DMS153 (cell line): ENCODE data around the gene ITGA8.
"Not testable (repeated sequence)": the region's sequence is repeated elsewhere in the genome, so short reads cannot be mapped to it uniquely, and the experiment has no call there.

Experiments
- DNase-seq: peaks from one replicate; lab custom pipeline; 2025; lab: John Stamatoyannopoulos, UW

The ITGA8 gene

DNA sequence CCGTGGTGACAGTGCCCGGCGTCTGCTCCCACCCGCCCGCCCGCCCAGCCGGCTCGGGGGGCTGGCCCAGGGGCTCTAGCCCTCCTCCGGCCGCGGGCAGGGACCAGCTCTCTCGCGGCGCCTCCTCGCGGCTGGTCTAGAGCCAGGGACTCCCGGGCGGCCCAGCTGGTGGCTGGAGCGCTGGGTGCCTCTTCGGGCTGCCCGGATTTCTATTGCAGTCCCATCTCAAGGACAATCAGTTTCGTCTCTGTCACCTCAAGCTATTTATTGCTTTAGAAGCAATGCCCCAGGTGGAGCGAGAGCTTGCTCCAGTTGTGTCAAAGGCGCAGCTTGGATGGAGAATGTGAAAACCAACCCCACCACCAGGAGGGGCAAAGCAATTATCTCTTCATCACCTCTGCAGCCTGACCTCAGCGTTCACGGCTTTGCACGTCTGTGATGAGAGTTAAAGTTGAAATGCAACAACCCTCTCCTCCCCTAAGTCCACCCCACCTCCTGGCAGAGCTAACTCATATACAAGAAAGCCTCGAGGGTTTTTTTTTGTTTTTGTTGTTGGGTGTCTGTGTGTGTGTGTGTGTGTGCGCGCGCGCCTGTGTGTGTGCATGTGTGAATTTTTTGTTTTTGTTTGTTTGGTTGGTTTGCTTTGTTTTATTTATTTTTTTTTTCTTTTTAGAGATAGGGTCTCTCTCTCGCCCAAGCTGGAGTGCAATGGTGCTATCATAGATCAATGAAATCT lies at the start of gene ITGA8:
Gene ITGA8 (minus strand): TSS at position 24 of the 736 bp plus-strand sequence. CDS start 151 bp downstream, outside the sequence.
- no peak for DNase-seq

DNA sequence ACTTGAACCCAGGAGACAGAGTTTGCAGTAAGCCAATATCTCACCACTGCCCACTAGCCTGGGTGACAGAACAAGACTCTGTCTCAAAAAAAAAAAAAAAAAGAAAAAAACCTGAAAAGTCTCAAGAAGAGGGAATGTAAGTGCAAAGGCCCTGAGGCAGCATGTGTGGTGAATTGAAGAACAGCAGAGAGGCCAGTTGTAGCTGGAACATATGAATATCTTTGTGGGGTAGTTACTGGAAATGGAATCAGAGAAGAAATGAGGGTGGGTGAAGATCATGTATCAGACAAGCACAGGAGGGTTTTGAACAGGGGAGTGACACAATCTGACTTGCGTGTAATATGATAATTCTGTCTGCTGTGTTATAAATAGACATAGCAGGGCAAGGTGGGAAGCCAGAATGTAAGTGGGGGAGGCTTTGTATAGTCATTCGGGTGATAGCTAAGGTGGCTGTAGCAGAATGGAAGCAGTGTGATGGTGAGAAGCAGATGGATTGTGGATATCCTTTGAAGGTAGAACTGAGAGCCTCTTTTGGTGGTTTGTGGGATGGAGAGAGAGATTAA lies 45.3 kb upstream of the ITGA8 start:
- DNase-seq = no peak

DNA sequence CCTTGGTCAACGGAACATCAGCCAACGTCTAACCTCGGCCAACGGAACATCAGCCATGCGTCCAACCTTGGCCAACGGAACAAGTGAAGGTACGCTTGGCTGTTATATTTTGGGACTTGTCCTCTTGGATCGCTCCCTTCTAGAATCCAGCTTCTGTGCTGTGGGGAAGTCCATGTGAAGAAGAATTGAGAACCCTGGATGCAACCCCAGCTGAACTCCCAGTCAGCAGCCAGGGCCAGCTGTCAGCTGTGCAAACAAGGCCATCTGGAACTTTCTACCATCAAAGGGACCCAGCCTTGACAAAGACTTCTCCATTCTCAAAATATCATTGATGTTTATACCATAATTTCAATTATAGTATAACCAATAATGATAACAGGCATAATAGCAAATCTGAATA lies 43.3 kb upstream of the ITGA8 start:
- DNase-seq = no peak

DNA sequence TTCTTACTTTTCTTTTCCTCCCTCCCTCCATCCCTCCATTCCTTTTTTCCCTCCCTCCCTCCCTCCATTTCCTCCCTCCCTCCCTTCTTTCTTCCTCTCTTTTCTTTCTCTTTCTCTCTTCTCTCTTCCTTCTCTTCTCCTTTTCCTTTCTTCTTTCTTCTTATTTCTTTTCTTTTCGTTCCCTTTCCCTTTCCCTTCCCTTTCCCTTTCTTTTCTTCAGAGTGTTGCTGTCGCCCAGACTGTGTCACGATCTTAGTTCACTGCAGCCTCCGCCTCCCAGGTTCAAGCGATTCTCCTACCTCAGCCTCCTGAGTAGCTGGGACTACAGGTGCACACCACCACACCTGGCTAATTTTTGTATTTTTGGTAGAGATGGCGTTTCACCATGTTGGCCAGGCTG lies 42.5 kb upstream of the ITGA8 start:
- not testable (repeated sequence) for DNase-seq

DNA sequence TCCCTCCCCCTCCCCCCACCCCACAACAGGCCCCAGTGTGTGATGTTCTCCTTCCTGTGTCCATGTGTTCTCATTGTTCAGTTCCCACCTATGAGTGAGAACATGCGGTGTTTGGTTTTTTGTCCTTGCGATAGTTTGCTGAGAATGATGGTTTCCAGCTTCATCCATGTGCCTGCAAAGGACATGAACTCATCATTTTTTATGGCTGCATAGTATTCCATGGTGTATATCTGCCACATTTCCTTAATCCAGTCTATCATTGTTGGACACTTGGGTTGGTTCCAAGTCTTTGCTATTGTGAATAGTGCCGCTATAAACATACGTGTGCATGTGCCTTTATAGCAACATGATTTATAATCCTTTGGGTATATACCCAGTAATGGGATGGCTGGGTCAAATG lies 41.5 kb upstream of the ITGA8 start:
- DNase-seq = not testable (repeated sequence)

DNA sequence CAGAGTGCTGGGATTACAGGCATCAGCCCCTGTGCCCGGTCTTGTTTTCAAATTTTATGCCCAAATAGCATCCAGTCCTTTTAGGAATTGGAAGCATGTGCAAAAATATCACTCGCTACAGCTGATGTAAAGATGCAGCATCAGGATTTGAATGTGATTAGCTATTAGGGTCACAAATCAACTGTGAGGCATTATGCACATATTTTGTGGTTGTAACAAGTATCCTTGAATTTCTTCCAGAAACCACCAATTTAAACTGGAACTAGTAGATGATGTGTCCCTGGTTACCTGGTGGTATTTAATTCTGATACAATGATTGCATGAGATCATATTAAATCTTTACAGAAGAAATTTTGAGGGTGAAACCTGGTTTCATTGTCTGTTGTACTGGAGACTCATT lies 41.0 kb upstream of the ITGA8 start:
- DNase-seq = no peak

DNA sequence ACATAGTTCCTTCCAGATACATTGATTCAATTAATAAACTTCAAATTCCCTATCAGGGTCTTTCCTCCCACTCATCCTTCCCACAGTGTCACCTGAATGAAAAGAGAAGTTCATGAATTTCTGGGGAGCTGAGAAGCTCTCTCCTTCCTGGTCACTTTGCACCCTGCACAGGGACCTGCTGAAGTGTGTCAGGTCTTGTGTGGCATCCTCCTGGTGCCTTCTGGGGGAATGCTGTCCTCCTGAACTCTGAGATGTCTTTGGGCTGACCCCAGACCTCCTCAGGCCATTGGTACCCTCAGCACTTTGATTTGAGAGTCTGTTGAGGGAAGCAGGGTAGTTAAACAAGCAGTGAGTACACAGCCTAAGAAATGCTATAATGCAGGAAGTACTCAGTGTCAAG lies 39.5 kb upstream of the ITGA8 start:
- no peak for DNase-seq

DNA sequence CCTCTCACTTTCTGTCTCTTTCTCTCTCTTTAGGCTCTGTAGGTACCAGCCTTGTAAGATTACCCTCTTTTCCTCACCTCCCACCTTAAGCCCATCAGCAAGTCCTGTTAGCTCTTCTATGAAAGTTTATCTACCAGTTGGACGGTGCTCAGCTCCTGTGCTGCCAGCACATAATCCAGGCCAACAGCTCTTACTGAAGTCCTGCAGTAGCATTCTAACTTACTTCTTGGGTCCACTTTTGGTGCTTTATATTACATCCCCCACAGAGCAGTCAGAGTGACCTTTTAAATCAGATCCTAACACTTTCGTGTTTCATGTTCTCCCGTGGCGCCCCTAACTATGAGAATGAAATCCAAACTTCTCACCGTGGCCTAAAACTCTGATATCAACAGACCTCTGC lies 38.9 kb upstream of the ITGA8 start:
- DNase-seq = no peak

DNA sequence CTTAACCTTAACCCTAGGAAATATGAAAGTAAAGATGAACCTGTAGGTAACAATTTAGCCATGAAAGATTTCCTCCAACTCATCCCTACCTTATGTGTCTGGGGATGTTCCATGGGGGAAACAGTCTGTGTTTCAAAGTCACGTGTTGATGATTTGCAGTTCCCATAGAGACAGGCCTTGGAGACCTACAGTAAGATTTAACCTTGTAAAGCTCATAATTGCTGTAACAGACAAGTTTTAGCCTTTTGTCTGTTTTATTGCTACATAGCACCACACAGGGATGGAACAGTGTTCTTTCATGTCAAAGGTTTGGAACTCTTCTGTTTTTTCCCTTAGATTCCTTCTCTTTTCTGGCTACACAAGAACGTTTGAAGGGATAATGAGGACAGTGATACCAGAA lies 35.2 kb upstream of the ITGA8 start:
- DNase-seq = no peak

DNA sequence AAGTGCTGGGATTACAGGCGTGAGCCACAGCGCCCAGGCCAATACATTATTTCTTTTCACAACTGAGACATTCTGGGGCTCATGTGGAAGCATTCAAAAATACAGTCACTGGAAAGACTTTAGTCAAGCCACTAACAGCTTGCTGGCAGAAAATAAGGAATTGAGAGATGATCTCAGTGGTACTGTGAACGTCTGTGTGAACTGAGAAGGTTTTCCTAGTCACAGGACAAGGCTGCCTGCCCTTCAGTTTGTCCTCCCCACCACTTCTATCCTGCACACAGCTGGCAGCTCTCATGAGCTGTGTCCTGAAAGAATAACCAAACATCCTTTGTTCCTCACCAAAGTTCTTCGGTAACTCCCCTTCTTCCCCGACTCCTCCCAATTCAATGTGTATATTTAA lies 31.3 kb upstream of the ITGA8 start:
- DNase-seq = no peak

DNA sequence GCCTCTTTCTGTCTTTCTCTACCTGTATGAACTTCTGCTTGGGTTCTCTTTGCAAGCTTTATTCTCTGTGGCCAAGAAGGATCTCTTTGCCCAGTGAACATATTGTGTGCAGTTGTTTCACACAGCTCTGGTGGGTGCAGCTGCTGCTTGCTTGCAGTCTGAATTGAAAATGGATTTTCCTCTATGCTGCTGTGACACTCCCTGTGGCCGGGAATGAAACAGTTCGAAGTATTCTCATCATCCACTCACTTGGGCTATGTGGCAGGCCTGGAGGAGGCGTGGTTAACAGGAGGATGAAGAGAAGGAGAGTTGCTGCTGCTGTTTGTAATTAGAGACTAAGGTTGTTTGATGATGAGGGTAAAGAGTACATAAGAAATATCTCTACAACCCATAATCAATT lies 28.4 kb upstream of the ITGA8 start:
- DNase-seq = no peak

DNA sequence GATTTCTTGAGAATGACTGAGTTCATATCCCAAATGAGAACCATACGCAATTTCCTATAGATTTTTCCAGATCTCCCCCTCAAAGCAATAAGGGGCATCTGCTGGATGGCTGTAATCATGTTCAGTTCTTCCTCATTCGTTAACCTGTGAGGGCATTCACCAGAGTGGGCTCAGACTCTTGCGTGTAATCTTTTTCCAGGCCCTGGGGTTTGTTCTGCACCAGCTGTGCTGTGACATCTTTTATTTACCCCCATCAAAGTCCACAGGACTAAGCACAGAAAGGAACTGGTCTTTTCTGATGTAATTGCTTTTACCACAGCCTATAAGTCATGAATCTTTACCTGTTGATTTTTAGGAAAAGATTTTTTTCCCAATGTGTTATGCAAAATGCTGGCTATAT lies 27.9 kb upstream of the ITGA8 start:
- no peak for DNase-seq

DNA sequence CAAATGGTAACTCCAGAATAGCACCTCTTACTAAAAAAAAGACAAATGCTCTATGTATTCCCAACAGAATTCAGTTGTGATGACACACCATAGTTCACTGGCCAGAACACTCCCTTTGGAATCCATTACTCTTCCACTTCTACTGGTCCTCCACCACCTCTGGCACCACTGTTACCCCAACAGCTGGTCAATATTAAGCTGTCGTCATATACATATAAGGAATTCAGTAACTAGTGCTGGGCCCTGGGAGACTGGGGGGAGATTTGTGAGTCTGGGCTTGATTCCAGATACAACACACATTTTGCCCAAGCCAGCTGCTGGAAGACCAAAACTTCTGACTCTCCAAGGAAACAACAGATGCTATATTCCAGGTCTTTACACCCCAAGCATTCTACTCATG lies 26.0 kb upstream of the ITGA8 start:
- DNase-seq = no peak

DNA sequence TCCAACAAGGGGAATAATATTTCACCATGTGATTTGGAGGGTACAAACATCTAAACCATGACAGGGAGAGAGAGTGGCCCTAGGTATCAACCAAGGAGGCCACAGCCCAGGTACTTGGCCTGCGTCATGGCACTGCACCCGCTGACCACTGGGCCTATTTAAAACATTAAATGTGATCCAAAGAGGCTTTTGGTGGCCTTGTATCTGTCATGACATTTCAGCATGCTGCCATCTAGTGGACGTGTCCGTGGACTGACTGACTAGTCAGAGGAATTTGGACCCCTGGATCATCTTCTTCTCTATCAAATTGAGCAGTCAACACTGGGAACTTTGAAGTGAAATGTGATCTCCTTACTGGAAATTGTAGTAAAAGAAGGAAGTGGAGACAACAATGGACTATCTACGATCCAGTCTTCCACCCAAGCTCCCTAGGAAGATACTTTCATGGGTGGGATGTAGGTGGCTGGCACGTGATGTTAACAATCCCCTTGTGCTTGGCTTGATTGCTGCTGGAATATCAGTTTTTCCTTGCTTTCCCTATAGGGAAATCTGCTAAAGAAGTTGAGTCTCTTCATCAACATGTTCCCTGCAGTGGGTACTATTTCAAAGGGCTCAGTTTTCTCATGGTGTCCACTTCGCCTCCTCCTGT lies 24.6 kb upstream of the ITGA8 start:
- no peak for DNase-seq

DNA sequence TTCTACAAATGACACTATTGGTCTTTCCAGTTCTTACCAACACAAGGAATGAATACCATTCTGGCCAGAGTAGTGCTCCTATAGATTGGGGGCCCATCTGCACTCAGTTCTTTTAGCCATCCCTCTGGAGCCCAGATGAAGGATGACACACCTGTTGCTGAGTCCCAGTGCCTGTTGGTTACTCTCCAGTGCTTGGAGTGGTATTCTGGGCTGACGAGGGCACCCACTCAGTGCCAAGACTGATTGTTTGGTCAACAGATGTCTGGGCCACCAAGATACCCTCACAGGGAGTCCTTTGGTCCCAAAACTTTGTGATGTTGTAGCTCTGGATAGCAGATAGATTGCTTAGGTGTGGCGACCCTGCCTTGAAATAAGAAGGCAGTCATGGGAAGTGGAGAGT lies 23.7 kb upstream of the ITGA8 start:
- DNase-seq = no peak

DNA sequence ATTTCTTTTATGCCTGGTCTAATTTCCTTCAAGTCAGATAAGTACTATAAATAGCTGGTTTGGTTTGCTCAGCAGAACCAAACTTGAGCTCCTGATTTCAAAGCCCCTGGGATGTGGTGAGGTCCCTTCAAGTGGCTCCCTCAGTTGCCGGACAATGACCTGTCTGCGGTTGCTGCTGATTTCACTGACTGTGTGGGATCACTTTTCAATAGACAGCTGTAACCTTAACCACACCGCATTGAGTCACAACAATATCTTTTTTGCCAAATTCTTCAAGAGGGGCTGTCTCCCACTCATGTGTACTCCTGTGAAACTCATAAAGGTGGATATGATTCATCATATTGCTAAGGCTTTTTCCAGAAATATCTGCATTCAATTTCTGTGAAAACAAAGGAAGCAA lies 23.1 kb upstream of the ITGA8 start:
- DNase-seq = no peak

DNA sequence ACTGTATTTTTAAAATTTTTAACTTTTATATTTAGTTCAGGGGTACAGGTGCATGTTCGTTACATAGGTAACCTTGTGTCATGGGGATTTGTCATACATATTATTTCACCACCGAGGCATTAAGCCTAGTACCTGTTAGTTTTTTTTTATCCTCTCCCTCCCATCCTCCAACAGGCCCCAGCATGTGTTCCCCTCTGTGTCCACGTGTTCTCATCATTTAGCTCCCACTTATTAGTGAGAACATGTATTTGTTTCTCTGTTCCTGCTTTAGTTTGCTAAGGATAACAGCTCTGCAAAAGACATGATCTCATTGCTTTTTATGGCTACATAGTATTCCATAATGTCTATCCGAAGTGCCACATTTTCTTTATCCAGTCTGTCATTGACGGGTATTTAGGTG lies 22.4 kb upstream of the ITGA8 start:
- no peak for DNase-seq

DNA sequence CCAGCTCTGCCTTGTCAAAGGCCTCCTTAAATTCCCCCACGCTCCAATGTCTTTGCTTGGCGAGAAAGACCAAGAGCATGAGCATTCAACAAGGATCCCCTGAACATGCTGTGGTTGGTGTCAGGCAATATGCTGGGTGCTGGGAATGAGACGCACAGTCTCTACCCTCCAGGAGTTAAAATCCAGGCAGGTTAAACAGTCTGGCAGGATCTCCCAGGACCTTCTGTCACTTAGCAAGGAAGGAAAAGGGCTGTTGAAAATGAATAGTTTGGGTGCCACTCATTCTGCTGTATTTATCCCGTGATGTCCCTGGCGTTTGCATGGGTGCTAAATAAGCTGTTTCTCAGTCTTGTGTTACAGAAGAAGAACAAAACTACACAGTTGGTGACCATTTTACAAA lies 21.9 kb upstream of the ITGA8 start:
- no peak for DNase-seq

DNA sequence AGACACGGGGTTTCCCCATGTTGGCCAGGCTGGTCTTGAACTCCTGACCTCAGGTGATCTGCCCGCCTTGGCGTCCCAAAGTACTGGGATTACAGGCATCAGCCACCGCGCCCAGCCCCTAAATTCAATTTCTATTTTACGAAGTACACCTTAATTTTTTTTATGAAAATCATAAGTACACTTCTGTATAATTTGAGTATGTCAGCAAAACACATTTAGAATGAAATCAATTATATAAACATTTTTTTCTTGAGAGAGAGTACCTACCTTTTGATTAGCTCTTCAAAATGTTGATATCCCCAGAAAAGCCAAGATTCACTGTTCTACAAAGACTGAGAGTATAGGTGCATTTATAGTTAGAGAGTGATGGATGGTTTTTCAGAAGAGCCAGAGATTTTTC lies 20.5 kb upstream of the ITGA8 start:
- no peak for DNase-seq

DNA sequence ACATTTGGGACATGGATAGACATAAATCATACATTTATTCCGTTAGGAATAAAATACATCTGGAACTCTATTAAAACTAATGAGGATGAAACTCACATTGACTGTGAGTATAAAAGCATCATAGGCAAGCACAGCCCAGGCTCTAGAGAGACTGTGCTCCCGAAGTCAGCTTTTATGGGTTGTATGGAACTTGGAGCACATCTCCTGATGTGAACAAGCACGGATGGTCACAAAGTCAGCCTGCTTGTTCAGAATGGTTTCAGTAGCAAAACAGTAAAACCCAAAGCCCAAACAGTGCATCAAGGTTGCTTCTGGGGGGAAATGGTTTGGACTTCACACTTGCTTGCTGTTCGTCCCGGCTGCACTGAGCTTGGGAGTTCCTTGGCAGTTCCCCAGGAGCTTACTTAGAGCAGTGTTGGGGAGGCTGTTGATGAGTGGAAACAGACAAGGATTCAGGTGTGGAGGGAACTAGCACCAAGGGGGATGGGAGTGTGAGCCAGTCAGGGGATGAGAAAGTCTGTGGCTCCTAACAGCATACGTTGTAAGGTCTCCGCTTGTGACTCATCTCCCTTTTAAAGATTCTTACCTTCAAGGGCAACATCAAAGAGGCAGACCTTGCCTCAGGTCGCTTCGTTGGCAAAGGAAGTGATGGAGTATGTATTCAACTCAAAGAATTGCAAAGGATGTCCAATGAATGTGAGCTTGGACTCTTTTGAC lies 19.7 kb upstream of the ITGA8 start:
- DNase-seq = no peak

DNA sequence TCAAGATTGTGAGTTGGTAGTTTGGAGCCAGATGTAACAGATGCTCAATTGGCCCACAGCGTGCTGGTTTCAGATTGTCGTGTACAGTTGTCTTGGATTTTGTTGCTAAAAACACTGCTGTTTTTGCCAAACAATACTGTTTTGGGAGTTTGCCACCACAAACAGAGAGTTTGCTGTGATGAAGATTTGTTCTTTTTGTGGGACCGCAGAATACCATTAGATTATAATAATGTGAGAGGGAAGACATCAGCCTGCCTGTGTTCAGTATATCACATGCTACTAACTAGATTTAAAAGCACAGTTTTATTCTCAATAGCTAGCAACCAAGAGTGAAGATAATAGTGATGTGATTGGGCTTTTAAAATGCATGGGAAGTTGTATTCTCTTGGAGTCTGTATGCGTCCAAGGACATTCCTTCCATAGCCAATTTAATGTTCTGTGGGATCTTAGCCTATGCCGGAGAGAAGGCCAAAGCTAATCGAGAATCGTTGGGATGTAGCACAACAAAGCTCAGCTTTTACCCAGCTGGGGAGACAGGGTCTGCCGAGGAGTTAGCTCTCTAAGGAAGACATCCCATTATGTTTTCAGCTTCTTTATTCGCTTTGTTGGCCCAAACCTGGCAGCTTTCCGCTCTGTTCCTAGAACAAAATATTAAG lies 18.7 kb upstream of the ITGA8 start:
- DNase-seq = no peak

DNA sequence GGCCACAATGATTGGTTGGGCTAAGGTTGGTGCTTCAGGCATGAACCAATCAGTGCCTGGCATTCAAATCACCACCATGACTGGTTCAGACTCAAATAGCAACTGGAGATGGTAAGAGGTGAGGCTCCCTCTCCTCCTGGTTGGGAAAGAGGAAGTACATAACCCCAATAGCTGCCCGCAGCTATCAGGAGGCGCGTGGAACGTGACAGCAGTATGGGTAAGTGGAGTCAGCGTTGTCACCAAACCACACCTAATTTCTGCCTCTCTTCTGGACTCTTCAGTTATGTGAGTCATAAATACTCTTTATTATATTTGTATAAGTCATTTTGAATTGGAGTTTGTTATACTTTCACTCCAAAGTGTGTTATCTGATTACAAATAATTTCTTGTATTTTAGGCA lies 17.9 kb upstream of the ITGA8 start:
- DNase-seq = no peak

DNA sequence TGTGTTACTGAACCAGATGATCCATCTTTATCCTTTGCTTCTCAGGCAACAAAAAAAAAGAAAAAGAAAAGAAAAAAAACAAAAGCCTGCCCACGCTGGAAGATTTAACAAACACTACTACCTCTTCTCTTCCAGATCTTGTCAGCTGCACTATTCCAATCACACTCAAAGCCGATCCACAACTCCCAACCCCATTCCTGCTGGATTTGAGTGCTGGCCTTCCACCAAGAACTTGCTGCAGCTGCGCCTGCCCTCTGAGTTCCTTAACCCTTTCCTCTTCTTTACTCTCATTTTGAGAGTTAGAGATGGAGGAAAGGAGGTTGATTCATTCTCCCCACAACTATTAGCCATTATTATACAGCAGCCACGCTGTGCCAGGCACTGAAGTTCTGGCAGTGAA lies 16.0 kb upstream of the ITGA8 start:
- DNase-seq = no peak
